Testis (tissue), 3 donors: Measurements from ENCODE around the gene SEPTIN6. TPM values are rescaled to one million over a fixed set of nuclear protein-coding genes. Genes with fewer than 3 reads are reported as not detected.

ENCODE experiments used
- DNase-seq: peaks from one replicate; pipeline ENCODE4 v3.0.0-alpha.2; 2019
- H3K27ac ChIP-seq, 2 donors: fragments of 200-600 bp; sonication (generic); one replicate each; pipeline ENCODE4 v1.5.1; 2019
- H3K27me3 ChIP-seq: fragments of 200-600 bp; sonication (generic); one replicate; pipeline ENCODE4 v1.5.1; 2019
- H3K36me3 ChIP-seq: fragments of 200-600 bp; sonication (generic); one replicate; pipeline ENCODE4 v1.5.1; 2017; ENCODE audit warnings: low read depth; ENCODE audit errors: missing control alignments
- H3K4me1 ChIP-seq: fragments of 200-600 bp; sonication (generic); one replicate; pipeline ENCODE4 v1.5.1; 2019
- H3K4me3 ChIP-seq, 2 donors: fragments of 200-600 bp; sonication (generic); one replicate each; pipeline ENCODE4 v1.5.1; 2017 to 2019
- H3K9me3 ChIP-seq: fragments of 200-600 bp; sonication (generic); one replicate; pipeline ENCODE4 v1.5.1; 2017
- POLR2A ChIP-seq: fragments of 450-650 bp; IDR thresholded peaks from one replicate; pipeline ENCODE4 v1.6.1; 2017; ENCODE audit warnings: antibody characterized with exemption, mild to moderate bottlenecking, moderate library complexity
- WGBS, 2 donors: methylation state at CpG; one replicate each; pipeline ENCODE4 v1.1.5; 2018; 5-methylcytosine and 5-hydroxymethylcytosine counted together
- intact Hi-C: fragments of 100-400 bp; cut with DNase I; formaldehyde crosslinking; loops from one replicate; pipeline ENCODE4 v1.15.1; 2023; ENCODE audit warnings: low total_unique reads
- polyA plus RNA-seq: library from polyadenylated mRNA; stranded (reverse); fragments of 350-450 nt; fragmentation: Illumina TruSeq; extraction: RNeasy Lipid Tissue Mini Kit (QIAGEN cat#74804); gene quantifications from one replicate; pipeline ENCODE4 v1.2.3, GENCODE V29; 2014; ENCODE audit warnings: low read depth, low replicate concordance; ENCODE audit not compliant: insufficient read depth
- total RNA-seq, 2 donors: library from RNA; depleted of rRNA; stranded (reverse); fragments of >200 nt; gene quantifications; one replicate each; pipeline ENCODE4 v1.2.3, GENCODE V29; 2016
- TF ChIP-seq, protein P1 (sequence below), 3 experiments: fragments of 450-650 bp in 2 of 3; fragments of 200-600 bp in 1 of 3; sonication (generic) in 1 of 3; IDR thresholded peaks; one replicate each; pipeline ENCODE4 v1.5.1; 2016 to 2019; ENCODE audit warnings: antibody characterized with exemption in 3 of 3, mild to moderate bottlenecking in 2 of 3, moderate library complexity in 1 of 3

The SEPTIN6 gene
- total and polyA plus RNA-seq, 3 donors from 2014 or later: 80.2 to 250 (median 187) TPM

DNA sequence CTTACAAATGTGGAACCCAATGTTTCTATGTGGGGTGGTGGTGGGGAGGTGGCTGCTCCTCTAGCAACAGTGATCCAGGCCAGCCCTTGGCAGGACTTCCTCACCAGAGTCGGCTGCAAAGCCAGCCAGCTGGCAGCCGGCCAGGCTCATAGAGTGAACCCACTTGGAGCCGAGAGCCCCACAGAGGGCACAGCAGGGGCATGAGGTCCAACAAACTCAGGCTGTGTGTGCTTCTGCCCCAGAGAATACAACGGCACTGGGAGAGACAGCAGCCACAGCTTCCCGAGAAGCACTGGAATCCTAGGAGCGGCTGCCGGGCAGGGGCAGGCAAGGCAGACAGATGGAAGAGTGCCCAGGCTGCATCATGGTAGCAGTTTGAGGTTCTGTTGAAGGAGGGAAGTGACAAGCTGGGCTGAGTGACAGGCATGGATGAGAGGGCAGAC is 42.0 kb upstream of the SEPTIN6 start:
- TF ChIP-seq POLR2A: no peak
- TF ChIP-seq, protein P1, sequence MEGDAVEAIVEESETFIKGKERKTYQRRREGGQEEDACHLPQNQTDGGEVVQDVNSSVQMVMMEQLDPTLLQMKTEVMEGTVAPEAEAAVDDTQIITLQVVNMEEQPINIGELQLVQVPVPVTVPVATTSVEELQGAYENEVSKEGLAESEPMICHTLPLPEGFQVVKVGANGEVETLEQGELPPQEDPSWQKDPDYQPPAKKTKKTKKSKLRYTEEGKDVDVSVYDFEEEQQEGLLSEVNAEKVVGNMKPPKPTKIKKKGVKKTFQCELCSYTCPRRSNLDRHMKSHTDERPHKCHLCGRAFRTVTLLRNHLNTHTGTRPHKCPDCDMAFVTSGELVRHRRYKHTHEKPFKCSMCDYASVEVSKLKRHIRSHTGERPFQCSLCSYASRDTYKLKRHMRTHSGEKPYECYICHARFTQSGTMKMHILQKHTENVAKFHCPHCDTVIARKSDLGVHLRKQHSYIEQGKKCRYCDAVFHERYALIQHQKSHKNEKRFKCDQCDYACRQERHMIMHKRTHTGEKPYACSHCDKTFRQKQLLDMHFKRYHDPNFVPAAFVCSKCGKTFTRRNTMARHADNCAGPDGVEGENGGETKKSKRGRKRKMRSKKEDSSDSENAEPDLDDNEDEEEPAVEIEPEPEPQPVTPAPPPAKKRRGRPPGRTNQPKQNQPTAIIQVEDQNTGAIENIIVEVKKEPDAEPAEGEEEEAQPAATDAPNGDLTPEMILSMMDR (IDR thresholded peaks at IDR 0.05): no peak
- peak; percentile 47 for DNase-seq
- Histone ChIP-seq H3K9me3 (no peaks in the 10 kb centered on the region), H3K4me3 (no peak overlapping the region), H3K4me1 (no peaks in the 10 kb centered on the region), H3K27ac (no peak overlapping the region), H3K36me3 (no peaks in the 10 kb centered on the region), H3K27me3 (no peaks in the 10 kb centered on the region)
- intact Hi-C loops: no loop called here
- WGBS, 2 donors: 64% methylated on average over 4 of the region's 7 CpGs; no CpG with 5 or more reads in 1 of the 2 donors

DNA sequence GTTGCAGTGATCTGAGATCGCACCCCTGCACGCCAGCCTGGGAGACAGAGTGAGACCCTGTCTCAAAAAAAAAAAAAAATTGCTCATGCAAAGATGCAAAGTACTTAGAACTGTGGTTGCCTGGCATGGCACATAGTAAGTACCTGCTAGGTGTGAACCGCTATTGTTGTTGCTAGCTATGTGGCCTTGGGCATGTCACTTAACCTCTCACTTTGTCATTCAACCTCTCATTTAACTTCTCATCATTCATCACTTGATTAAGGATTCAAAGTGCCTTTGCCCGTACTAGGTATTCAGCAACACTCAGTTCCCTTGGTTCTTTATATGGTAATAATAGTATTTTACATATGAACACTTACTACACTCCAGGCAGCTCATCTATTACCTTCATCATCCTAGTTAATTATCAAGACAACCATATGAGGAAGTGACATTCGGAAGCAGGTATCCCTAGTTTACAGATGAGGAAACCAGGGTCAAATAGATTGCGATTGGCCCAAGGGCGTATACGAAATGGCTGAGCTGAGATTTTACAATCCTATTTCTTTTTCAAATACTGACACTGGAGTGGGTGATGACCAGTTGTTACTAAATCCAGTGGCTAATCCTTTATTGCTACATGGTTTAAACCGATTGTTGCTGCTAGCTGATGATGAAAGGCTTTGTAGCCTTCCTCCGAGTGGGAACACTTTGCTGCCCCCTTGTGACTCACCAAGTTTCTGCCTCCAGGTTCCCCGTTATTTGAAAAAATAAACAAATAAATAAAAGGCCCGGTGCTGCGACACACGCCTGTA is 36.6 kb upstream of the SEPTIN6 start:
- no peaks in the 10 kb centered on the region for H3K4me1 ChIP-seq
- peak; percentile 67 for DNase-seq
- H3K9me3 ChIP-seq: no peaks in the 10 kb centered on the region
- no peak overlapping the region for H3K27ac ChIP-seq
- no peaks in the 10 kb centered on the region for H3K36me3 ChIP-seq
- H3K4me3 ChIP-seq: no peak overlapping the region
- no peaks in the 10 kb centered on the region for H3K27me3 ChIP-seq
- 49 to 51% methylated on average over 14 of the region's 14 CpGs for WGBS, 2 donors
- intact Hi-C loops: no loop called here
- no peak for TF ChIP-seq POLR2A
- TF ChIP-seq, protein P1 (IDR thresholded peaks at IDR 0.05): peak in 2 of 3 experiments; percentile 35 to 53

DNA sequence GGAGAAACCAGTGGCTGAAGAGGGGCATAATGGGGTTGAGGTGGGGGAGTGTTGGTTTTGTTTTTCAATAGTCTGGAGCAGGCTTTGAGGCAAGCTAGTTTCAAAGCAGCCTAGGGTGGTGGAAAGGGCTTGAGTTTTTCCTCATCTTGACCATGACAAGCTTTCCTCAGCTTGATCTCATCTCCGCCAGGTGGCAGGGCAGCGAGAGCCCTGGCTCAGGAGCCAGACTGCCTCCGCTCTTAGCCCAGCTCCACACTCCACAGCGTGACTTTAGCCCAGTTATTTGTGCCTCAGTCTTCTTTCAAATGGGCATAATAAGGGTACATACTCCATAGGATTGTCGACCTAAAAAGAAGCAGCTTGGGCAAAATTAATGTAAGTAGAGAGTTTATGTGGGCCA is 35.5 kb upstream of the SEPTIN6 start:
- intact Hi-C loops: no loop called here
- DNase-seq: no peak

DNA sequence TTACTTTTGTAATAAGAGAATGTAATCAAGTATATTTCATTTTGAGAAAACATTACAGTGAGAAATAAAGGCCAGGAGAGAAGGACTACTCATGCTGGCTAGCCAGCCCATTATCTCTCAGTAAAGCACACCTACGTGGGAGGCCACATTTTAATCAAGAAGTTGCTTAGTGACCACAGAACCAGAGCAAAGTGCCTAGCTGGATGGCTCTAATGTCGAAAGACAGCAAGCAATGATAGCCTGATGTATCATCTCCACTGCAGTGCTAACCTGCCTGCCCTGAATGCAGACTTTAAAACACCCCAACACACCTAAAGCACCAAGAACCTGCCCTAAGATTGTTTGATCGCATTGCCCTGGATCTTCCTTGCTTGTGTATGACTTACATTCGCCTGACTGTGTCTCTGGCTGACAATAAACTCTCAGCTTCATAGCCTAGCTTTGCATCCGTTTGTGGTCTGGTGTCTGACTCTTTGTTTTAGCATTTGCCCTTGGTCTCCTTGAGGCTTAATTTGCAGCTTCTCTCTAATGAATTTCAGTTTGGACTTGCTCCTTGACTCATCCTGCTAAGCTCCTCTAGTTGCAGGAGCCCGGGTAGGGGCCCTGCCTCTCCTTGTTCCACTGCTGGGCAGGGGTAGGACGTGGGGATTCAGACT is 34.1 kb upstream of the SEPTIN6 start:
- 36 to 40% methylated on average over 4 to 6 of the region's 7 CpGs for WGBS, 2 donors
- no peaks in the 10 kb centered on the region for H3K27me3 ChIP-seq
- H3K27ac ChIP-seq: no peak overlapping the region
- no peaks in the 10 kb centered on the region for H3K36me3 ChIP-seq
- DNase-seq: no peak
- H3K4me1 ChIP-seq: no peaks in the 10 kb centered on the region
- H3K4me3 ChIP-seq: no peak overlapping the region
- intact Hi-C loops: no loop called here
- TF ChIP-seq POLR2A: no peak
- TF ChIP-seq, protein P1 (IDR thresholded peaks at IDR 0.05): no peak
- H3K9me3 ChIP-seq: no peaks in the 10 kb centered on the region

More for the DNA sequence above, 35.5 kb upstream of the SEPTIN6 start:
- Histone ChIP-seq H3K4me1 (no peaks in the 10 kb centered on the region), H3K36me3 (no peaks in the 10 kb centered on the region), H3K27me3 (no peaks in the 10 kb centered on the region), H3K9me3 (no peaks in the 10 kb centered on the region), H3K27ac (no peak overlapping the region), H3K4me3 (no peak overlapping the region)
- 82 to 96% methylated on average over 4 to 5 of the region's 5 CpGs for WGBS, 2 donors
- TF ChIP-seq, protein P1 (IDR thresholded peaks at IDR 0.05): no peak
